SK-MEL-5 (cell line): ENCODE measurements around the gene GPC6. TPM values are rescaled to one million over a fixed set of nuclear protein-coding genes. Genes with fewer than 3 reads are reported as not detected.
"Not testable (repeated sequence)": the region's sequence is repeated elsewhere in the genome, so short reads cannot be mapped to it uniquely, and the experiment has no call there.

ENCODE experiments used
- DNase-seq: peaks from one replicate; pipeline ENCODE4 v3.0.0-alpha.2; 2016; ENCODE audit warnings: low read depth, low spot score
- in situ Hi-C: cut with HindIII; loops from 2 replicates; pipeline ENCODE4 v1.10.0; 2016; ENCODE audit warnings: low sequenced_read_pairs, high pct_unique_total_duplicates, low pct_unique_long_range_greater_than_20kb
- total RNA-seq: library from RNA; depleted of rRNA; stranded (reverse); fragments of >200 nt; shearing (Covaris generic); gene quantifications from 2 replicates; pipeline ENCODE4 v1.2.3, GENCODE V29; 2014

The GPC6 gene
- total RNA-seq, 1 experiment from 2014 or later, result 6.6 TPM

- in situ Hi-C loops, result not testable (repeated sequence)
Measured at GRCh38 chr13:93496117-93496516, 269.5 kb downstream of the GPC6 start.

GRCh38 chr13:93496985-93497673, 270.5 kb downstream of the GPC6 start:
- in situ Hi-C loops, result no loop called here
- no peak for DNase-seq

More at GRCh38 chr13:93496117-93496516, 269.5 kb downstream of the GPC6 start:
- not testable (repeated sequence) for DNase-seq

- in situ Hi-C loops, result no loop called here
- DNase-seq, result no peak
Measured at GRCh38 chr13:93499991-93500390, 273.4 kb downstream of the GPC6 start.

- in situ Hi-C loops, result no loop called here
- DNase-seq, result no peak
Measured at GRCh38 chr13:93502071-93502470, 275.5 kb downstream of the GPC6 start.

- in situ Hi-C loops, result no loop called here
- DNase-seq, result no peak
Measured at GRCh38 chr13:93502987-93503615, 276.5 kb downstream of the GPC6 start.

- peak; percentile 7 for DNase-seq
- in situ Hi-C loops, result no loop called here
Measured at GRCh38 chr13:93505104-93505952, 278.7 kb downstream of the GPC6 start.

- DNase-seq, result no peak
- in situ Hi-C loops, result no loop called here
Measured at GRCh38 chr13:93511011-93511410, 284.4 kb downstream of the GPC6 start.

- in situ Hi-C loops, result no loop called here
- no peak for DNase-seq
Measured at GRCh38 chr13:93515267-93515666, 288.7 kb downstream of the GPC6 start.

GRCh38 chr13:93517658-93518057, 291.1 kb downstream of the GPC6 start:
- no peak for DNase-seq
- in situ Hi-C loops, result no loop called here

GRCh38 chr13:93521307-93521706, 294.7 kb downstream of the GPC6 start:
- no peak for DNase-seq
- in situ Hi-C loops, result no loop called here

- in situ Hi-C loops, result no loop called here
- no peak for DNase-seq
Measured at GRCh38 chr13:93522501-93522900, 295.9 kb downstream of the GPC6 start.

GRCh38 chr13:93525087-93525486, 298.5 kb downstream of the GPC6 start:
- in situ Hi-C loops, result no loop called here
- no peak for DNase-seq

- no peak for DNase-seq
- in situ Hi-C loops, result no loop called here
Measured at GRCh38 chr13:93527748-93528297, 301.2 kb downstream of the GPC6 start.

GRCh38 chr13:93529961-93530360, 303.4 kb downstream of the GPC6 start:
- in situ Hi-C loops, result no loop called here
- no peak for DNase-seq

GRCh38 chr13:93534181-93534700, 307.6 kb downstream of the GPC6 start:
- in situ Hi-C loops, result no loop called here

GRCh38 chr13:93535251-93535650, 308.6 kb downstream of the GPC6 start:
- no peak for DNase-seq
- in situ Hi-C loops, result no loop called here

More at GRCh38 chr13:93534181-93534700, 307.6 kb downstream of the GPC6 start:
- no peak for DNase-seq

GRCh38 chr13:93539914-93540313, 313.3 kb downstream of the GPC6 start:
- in situ Hi-C loops, result no loop called here
- no peak for DNase-seq

- in situ Hi-C loops, result no loop called here
Measured at GRCh38 chr13:93547886-93548285, 321.3 kb downstream of the GPC6 start.

More at GRCh38 chr13:93547886-93548285, 321.3 kb downstream of the GPC6 start:
- no peak for DNase-seq
